ENCODE results near the gene COASY.
A peak's percentile ranks its signal among the peaks of the same experiment; 100 is the strongest.

Gene COASY

DNA sequence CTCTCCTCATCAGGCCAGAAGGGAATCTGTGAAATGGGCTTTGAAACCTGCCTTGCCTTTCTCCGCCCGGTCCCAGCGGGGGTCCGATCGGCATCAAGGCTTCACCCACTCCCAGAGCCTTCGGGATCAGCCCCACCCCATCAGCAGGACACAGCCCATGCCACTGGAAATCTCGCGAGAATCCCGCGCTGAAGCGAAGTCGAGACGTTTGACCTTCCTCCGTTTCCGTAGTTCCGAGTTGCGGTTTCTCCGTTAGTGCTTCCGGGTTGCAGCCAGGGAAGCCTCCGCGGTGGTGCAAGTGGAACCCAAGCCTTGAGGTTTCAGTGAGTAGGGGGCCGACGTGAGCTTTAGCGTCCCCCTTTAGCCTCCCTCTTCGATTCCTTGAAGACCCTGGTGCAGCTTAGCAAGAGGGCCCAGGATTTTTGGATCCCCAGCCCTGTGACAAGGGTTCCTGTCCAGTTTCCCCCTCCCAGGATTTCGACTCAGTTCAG, at the start of gene COASY:
TSS of gene COASY (plus strand) at position 252 of the 491 bp plus-strand sequence. CDS start 475 bp downstream, outside the sequence.
- H3K27ac ChIP-seq = peak within 1 kb of the TSS; percentile 93
- no peak for TF ChIP-seq ZFX (IDR thresholded peaks at IDR 0.05; ENCODE audit: borderline replicate concordance)
- TF ChIP-seq, protein P1, sequence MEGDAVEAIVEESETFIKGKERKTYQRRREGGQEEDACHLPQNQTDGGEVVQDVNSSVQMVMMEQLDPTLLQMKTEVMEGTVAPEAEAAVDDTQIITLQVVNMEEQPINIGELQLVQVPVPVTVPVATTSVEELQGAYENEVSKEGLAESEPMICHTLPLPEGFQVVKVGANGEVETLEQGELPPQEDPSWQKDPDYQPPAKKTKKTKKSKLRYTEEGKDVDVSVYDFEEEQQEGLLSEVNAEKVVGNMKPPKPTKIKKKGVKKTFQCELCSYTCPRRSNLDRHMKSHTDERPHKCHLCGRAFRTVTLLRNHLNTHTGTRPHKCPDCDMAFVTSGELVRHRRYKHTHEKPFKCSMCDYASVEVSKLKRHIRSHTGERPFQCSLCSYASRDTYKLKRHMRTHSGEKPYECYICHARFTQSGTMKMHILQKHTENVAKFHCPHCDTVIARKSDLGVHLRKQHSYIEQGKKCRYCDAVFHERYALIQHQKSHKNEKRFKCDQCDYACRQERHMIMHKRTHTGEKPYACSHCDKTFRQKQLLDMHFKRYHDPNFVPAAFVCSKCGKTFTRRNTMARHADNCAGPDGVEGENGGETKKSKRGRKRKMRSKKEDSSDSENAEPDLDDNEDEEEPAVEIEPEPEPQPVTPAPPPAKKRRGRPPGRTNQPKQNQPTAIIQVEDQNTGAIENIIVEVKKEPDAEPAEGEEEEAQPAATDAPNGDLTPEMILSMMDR (IDR thresholded peaks at IDR 0.05) = no peak

DNA sequence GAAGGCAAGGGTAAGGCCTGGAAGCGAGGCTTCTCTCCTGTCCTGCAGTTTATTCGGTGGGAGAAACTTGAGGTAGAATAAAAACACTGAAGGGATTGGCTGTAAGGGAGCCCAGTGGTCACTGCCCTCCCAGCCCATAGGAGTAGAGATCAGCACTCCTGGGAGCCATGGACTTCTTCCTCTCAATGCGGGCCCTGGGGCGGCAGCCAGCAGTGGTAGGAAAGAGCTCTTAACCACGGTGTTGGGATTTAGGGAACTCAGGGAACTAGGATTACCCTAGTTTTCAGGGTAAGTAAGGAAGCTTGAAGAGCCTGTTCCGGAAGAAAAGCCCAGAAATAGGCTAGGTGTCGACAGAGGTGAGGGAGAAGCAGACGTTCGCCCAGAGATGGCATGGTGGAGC, 49.7 kb upstream of the COASY start:
- no peak for TF ChIP-seq ZFX (IDR thresholded peaks at IDR 0.05; ENCODE audit: borderline replicate concordance)
- H3K27ac ChIP-seq = no peak overlapping the region

DNA sequence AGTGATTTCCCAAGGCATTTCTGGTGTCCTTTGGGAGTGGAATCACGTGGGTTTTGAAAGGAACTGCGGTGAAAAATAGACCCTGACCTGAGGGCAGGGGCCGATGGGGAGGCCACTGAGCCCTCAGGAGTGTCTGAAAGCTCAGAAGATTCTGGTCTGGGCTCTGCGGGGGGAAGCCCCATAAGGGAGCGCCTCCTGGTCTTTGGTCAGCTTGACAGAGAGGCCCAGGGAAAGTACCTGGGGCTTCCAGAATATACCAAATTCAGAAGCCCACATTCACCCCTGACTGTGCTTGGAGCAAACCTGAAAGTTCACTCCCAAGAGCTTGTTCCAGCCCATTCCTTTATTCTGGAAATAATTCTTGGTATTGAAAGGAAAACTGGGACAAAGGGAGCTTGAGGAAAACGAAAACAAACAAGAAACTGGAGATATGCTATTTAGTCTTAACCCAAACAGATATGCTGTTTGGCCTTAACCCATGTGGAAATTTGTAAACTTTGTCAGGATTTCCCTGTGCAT, 49.2 kb upstream of the COASY start:
- H3K27ac ChIP-seq = no peak overlapping the region
- TF ChIP-seq, protein P1 (IDR thresholded peaks at IDR 0.05) = no peak
- no peak for TF ChIP-seq ZFX (IDR thresholded peaks at IDR 0.05; ENCODE audit: borderline replicate concordance)

DNA sequence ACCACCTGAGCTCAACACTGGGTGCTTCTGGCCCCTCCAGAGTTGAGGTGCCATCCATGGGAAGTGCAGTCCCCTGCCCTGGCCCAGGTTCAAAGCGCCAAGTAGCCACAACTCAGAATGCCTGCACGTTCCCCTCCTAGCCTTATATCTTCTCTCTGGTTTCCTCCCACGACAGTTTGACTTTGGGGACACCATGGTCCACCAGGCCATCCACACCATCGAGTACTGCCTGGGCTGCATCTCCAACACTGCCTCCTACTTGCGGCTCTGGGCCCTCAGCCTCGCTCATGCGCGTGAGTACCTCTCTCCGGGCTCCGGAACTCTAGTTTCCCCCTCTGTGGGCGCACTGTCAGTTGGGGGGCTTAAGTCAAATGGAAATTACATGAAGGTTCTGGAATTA, 48.3 kb upstream of the COASY start:
- H3K27ac ChIP-seq = no peak overlapping the region
- TF ChIP-seq, protein P1 (IDR thresholded peaks at IDR 0.05) = no peak
- TF ChIP-seq ZFX (IDR thresholded peaks at IDR 0.05; ENCODE audit: borderline replicate concordance) = no peak

DNA sequence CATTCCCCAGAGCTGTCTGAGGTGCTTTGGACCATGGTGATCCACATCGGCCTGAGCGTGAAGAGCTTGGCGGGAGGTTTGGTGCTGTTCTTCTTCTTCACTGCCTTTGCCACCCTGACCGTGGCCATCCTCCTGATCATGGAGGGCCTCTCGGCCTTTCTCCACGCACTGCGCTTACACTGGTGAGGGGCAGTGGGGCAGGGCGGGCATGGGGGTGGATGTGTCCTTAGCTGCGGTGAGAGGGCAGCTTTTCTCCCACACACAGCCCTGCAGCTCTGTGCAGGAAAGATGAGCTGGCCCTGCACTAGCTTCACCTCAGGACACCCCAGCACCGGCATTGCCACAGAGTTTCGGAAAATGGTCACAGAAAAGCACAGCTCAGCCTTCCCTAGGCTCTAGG, 47.7 kb upstream of the COASY start:
- H3K27ac ChIP-seq = no peak overlapping the region
- no peak for TF ChIP-seq ZFX (IDR thresholded peaks at IDR 0.05; ENCODE audit: borderline replicate concordance)
- TF ChIP-seq, protein P1 (IDR thresholded peaks at IDR 0.05) = no peak

DNA sequence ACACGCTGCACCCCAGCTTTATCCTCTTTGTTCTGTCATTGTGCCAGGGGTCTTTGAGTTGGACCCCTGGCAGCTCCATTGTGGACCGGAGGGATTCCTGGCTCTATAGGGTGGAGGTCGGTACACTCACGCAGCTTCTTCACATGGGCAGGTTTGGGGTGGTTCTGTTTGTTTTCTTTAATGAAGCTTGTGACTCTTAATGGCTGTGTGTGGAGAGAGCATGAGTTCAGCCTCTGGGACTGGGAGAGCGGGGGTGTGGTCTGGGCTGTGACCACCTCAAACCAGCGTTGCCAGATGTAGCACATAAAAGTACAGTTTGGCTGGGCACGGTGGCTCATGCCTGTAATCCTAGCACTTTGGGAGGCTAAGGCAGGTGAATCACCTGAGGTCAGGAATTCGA, 47.1 kb upstream of the COASY start:
- H3K27ac ChIP-seq = no peak overlapping the region
- TF ChIP-seq, protein P1 (IDR thresholded peaks at IDR 0.05) = no peak
- no peak for TF ChIP-seq ZFX (IDR thresholded peaks at IDR 0.05; ENCODE audit: borderline replicate concordance)

DNA sequence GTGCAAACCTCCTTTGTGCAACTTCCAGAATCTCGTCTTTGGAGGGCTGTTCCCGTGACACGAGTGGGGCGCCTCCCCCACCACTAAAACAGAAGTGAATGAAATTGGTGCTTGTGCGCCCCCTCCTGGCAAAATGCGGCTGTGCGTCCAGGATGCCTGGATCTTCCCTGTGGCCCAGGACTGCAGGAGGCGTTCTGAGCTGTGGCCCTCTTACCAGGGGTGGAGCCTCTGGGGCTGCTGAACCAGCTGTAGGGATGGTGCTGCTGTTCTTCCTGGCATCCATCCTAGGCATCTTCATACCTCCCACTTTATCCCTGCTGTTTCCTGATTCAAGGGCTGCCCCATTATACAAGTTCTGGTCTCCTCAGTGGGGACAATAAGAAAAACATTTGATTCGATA, 44.4 kb upstream of the COASY start:
- peak overlapping the region; percentile 40 for H3K27ac ChIP-seq
- no peak for TF ChIP-seq ZFX (IDR thresholded peaks at IDR 0.05; ENCODE audit: borderline replicate concordance)
- TF ChIP-seq, protein P1 (IDR thresholded peaks at IDR 0.05) = peak; percentile 96
